Astrocyte (in vitro differentiated cells and primary cell): ENCODE measurements around the gene ITGAE. TPM values are rescaled to one million over a fixed set of nuclear protein-coding genes. Genes with fewer than 3 reads are reported as not detected.

Experiments used
- total RNA-seq: library from RNA; stranded (reverse); gene quantifications from 2 replicates; pipeline ENCODE4 v1.2.1, GENCODE V29; 2021

ITGAE gene
- total RNA-seq, 1 donor from 2014 or later: 30.9 TPM

Other genes starting within 250 kb of the ITGAE start
- 0.16 and 0.22 TPM in 2 replicates for gene TRPV3, start 243.4 kb downstream of the ITGAE start, total RNA-seq
- gene TRPV1, start 191.8 kb downstream of the ITGAE start, total RNA-seq: 4.3 and 5.2 TPM in 2 replicates
- gene SHPK, start 164.9 kb downstream of the ITGAE start, total RNA-seq: 6.8 and 7.8 TPM in 2 replicates
- gene CTNS, start 164.4 kb downstream of the ITGAE start, total RNA-seq: 5.8 and 6.5 TPM in 2 replicates
- 193 and 194 TPM in 2 replicates for gene TAX1BP3, start 132.6 kb downstream of the ITGAE start, total RNA-seq
- 49.7 and 52.2 TPM in 2 replicates for gene EMC6, start 132.4 kb downstream of the ITGAE start, total RNA-seq
- 2.4 TPM in 2 replicates for gene P2RX5, start 105.0 kb downstream of the ITGAE start, total RNA-seq
- 1.7 and 2.4 TPM in 2 replicates for gene HASPIN, start 77.3 kb downstream of the ITGAE start, total RNA-seq
- 44.5 and 46.7 TPM in 2 replicates for gene NCBP3, start 45.1 kb upstream of the ITGAE start, total RNA-seq
- 3.8 and 5.1 TPM in 2 replicates for gene CAMKK1, start 91.9 kb upstream of the ITGAE start, total RNA-seq
- gene P2RX1, start 115.3 kb upstream of the ITGAE start, total RNA-seq: not detected in 2 replicates
- 1.5 and 1.8 TPM in 2 replicates for gene ATP2A3, start 163.2 kb upstream of the ITGAE start, total RNA-seq